Vagina (tissue), 2 donors: Measurements from ENCODE around the gene PLCB1.
"Not testable (repeated sequence)": the region's sequence is repeated elsewhere in the genome, so short reads cannot be mapped to it uniquely, and the experiment has no call there.

Experiments used
- POLR2A ChIP-seq, 2 donors: fragments of 450-650 bp; IDR thresholded peaks; one replicate each; pipeline ENCODE4 v1.6.1; 2017; ENCODE audit warnings: antibody characterized with exemption in 2 of 2, mild to moderate bottlenecking in 2 of 2, moderate library complexity in 2 of 2
- POLR2AphosphoS5 ChIP-seq, 2 donors: sonication (generic); formaldehyde crosslinking; IDR thresholded peaks; one replicate each; pipeline ENCODE4 v1.9.0; 2017; ENCODE audit warnings: antibody characterized with exemption in 2 of 2, mild to moderate bottlenecking in 2 of 2, low read depth in 1 of 2; ENCODE audit not compliant: insufficient read depth in 1 of 2
- TF ChIP-seq, protein P1 (sequence below), 3 experiments: fragments of 450-650 bp in 2 of 3; fragments of 200-600 bp in 1 of 3; sonication (generic) in 1 of 3; IDR thresholded peaks; one replicate each; pipeline ENCODE4 v1.5.1; 2017 to 2019; ENCODE audit warnings: antibody characterized with exemption in 3 of 3, mild to moderate bottlenecking in 2 of 3, moderate library complexity in 2 of 3

- TF ChIP-seq, protein P1, sequence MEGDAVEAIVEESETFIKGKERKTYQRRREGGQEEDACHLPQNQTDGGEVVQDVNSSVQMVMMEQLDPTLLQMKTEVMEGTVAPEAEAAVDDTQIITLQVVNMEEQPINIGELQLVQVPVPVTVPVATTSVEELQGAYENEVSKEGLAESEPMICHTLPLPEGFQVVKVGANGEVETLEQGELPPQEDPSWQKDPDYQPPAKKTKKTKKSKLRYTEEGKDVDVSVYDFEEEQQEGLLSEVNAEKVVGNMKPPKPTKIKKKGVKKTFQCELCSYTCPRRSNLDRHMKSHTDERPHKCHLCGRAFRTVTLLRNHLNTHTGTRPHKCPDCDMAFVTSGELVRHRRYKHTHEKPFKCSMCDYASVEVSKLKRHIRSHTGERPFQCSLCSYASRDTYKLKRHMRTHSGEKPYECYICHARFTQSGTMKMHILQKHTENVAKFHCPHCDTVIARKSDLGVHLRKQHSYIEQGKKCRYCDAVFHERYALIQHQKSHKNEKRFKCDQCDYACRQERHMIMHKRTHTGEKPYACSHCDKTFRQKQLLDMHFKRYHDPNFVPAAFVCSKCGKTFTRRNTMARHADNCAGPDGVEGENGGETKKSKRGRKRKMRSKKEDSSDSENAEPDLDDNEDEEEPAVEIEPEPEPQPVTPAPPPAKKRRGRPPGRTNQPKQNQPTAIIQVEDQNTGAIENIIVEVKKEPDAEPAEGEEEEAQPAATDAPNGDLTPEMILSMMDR (IDR thresholded peaks at IDR 0.05) = not testable (repeated sequence)
- TF ChIP-seq POLR2A (IDR thresholded peaks at IDR 0.05); POLR2AphosphoS5 (IDR thresholded peaks at IDR 0.05; ENCODE audit: insufficient read depth in 1 of 2, low read depth in 1 of 2): not testable (repeated sequence)
Measured at GRCh38 chr20:8466781-8467180, 334.7 kb downstream of the PLCB1 start.
